Activated naive CD8-positive, alpha-beta T cell (primary cell): ENCODE results near the gene ANKS3.
"Not testable (repeated sequence)": the region's sequence is repeated elsewhere in the genome, so short reads cannot be mapped to it uniquely, and the experiment has no call there.

ENCODE experiments used
- H3K27ac Mint-ChIP-seq: one replicate; pipeline ENCODE4 v1.8.0; 2021; ENCODE audit warnings: mixed read lengths
- H3K27me3 Mint-ChIP-seq: one replicate; pipeline ENCODE4 v1.8.0; 2021; ENCODE audit warnings: mixed read lengths
- H3K36me3 Mint-ChIP-seq: one replicate; pipeline ENCODE4 v1.8.0; 2021; ENCODE audit warnings: mixed read lengths
- H3K4me1 Mint-ChIP-seq: one replicate; pipeline ENCODE4 v1.8.0; 2021; ENCODE audit warnings: low read depth, mixed read lengths
- H3K4me3 Mint-ChIP-seq: one replicate; pipeline ENCODE4 v1.8.0; 2021; ENCODE audit warnings: mild to moderate bottlenecking, mixed read lengths
- H3K9me3 Mint-ChIP-seq: one replicate; pipeline ENCODE4 v1.8.0; 2021; ENCODE audit warnings: low read depth, mixed read lengths

Gene ANKS3

GRCh38 chr16:4746215-4746614, 12.1 kb upstream of the ANKS3 start:
- no peaks in the 10 kb centered on the region for H3K9me3 Mint-ChIP-seq
- no peaks in the 10 kb centered on the region for H3K36me3 Mint-ChIP-seq
- peaks cover 40% of the 10 kb centered on the region for H3K4me1 Mint-ChIP-seq
- no peaks in the 10 kb centered on the region for H3K27me3 Mint-ChIP-seq
- no peak overlapping the region for H3K4me3 Mint-ChIP-seq
- H3K27ac Mint-ChIP-seq, result peak overlapping the region; percentile 69

DNA sequence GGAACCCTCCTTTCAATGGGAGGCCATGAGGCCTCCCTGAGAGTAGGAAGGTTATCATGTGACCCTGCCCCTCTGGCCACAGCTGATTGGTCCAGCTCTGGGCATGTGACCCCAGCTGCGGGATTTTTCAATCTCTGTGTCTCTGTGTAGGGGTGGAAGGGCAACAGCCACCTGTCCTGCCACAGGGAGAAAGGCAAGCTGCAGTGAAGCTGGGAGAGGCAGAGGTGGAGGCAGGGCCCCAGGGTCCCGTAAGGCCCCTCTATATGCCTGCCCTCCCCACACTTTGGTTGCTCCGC, 11.2 kb upstream of the ANKS3 start:
- no peak overlapping the region for H3K4me3 Mint-ChIP-seq
- peaks cover 40% of the 10 kb centered on the region for H3K4me1 Mint-ChIP-seq
- no peaks in the 10 kb centered on the region for H3K9me3 Mint-ChIP-seq
- H3K27ac Mint-ChIP-seq, result no peak overlapping the region
- no peaks in the 10 kb centered on the region for H3K36me3 Mint-ChIP-seq
- no peaks in the 10 kb centered on the region for H3K27me3 Mint-ChIP-seq

GRCh38 chr16:4744555-4745273, 10.6 kb upstream of the ANKS3 start:
- Mint-ChIP-seq H3K27me3 (no peaks in the 10 kb centered on the region), H3K27ac (no peak overlapping the region), H3K4me3 (no peak overlapping the region), H3K36me3 (no peaks in the 10 kb centered on the region), H3K4me1 (peaks cover 40% of the 10 kb centered on the region), H3K9me3 (no peaks in the 10 kb centered on the region)

GRCh38 chr16:4743226-4743878, 9.3 kb upstream of the ANKS3 start:
- Mint-ChIP-seq H3K36me3 (no peaks in the 10 kb centered on the region), H3K27ac (no peak overlapping the region), H3K4me1 (peaks cover 32% of the 10 kb centered on the region), H3K4me3 (peak overlapping the region; percentile 73), H3K27me3 (no peaks in the 10 kb centered on the region), H3K9me3 (no peaks in the 10 kb centered on the region)

DNA sequence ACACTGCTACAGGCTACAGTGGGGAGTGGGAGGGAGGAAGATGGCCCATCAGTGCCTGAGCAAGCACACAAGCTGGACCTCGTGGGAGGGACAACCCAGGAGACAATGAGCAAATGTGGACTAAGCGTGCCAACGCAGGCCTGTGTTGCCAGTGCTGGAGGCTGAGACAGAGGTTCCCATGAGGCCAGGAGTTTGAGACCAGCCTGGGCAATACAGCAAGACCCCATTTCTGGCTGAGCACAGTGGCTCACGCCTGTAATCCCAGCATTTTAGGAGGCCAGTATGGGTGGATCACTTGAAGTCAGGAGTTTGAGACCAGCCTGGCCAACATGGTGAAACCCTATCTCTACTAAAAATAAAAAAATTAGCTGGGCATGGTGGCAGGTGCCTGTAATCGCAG, 4.3 kb upstream of the ANKS3 start:
- H3K9me3 Mint-ChIP-seq, H3K27me3 Mint-ChIP-seq, H3K36me3 Mint-ChIP-seq, H3K27ac Mint-ChIP-seq, H3K4me3 Mint-ChIP-seq: not testable (repeated sequence)
- peaks cover 17% of the 10 kb centered on the region for H3K4me1 Mint-ChIP-seq

- Mint-ChIP-seq H3K4me1 (peaks cover 16% of the 10 kb centered on the region), H3K27me3 (no peaks in the 10 kb centered on the region), H3K27ac (no peak overlapping the region), H3K4me3 (no peak overlapping the region), H3K36me3 (no peaks in the 10 kb centered on the region), H3K9me3 (no peaks in the 10 kb centered on the region)
These were observed 3.5 kb upstream of the ANKS3 start for GRCh38 chr16:4737545-4737944.

- peak overlapping the region; percentile 23 for H3K4me3 Mint-ChIP-seq
- no peaks in the 10 kb centered on the region for H3K27me3 Mint-ChIP-seq
- H3K9me3 Mint-ChIP-seq, result no peaks in the 10 kb centered on the region
- H3K27ac Mint-ChIP-seq, result no peak overlapping the region
- H3K36me3 Mint-ChIP-seq, result no peaks in the 10 kb centered on the region
- peaks cover 16% of the 10 kb centered on the region for H3K4me1 Mint-ChIP-seq
These were observed 2.5 kb upstream of the ANKS3 start for GRCh38 chr16:4736546-4736945.

DNA sequence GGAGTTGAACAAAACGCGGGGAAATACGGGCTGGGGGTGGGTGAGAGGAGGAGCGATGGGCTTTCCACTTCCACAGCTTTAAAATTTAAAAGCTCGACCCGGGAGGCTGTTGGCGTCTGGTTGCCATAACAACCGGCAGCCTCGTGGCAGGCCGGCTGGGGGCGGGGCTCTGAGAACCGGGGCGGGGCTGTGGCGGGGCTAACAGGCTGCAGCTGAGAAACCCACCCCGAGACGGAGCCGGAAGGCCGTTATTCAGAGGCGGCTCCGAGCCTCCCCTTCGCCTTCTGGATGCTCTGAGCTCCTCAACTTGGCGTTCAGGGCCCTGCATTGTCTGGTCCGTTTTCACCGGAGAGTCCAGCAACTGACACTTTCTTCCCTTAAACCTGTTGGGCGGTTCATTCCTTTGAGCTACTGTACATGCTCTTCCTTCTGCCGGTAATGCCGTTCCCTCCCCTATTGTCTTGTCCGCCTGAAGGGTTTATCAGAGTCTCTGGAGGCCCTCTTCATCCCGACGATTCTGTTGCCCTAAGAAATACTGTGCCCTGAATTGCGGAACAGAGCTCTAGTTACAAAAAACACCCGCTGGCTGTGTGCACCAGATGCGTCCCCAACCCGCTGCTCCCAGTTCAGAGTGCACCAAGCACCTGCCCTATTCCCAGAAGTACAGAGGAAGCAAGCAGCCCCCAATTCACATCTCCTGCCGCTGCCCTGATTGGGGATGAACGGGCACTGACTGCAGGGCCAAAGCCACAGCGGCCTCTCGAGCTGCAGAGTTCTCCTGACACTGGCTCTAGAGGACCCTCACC, 862 bp upstream of the ANKS3 start:
- H3K9me3 Mint-ChIP-seq, result no peaks in the 10 kb centered on the region
- peak overlapping the region; percentile 92 for H3K4me3 Mint-ChIP-seq
- peak overlapping the region; percentile 89 for H3K27ac Mint-ChIP-seq
- H3K36me3 Mint-ChIP-seq, result peaks cover 5% of the 10 kb centered on the region
- H3K4me1 Mint-ChIP-seq, result peaks cover 18% of the 10 kb centered on the region
- no peaks in the 10 kb centered on the region for H3K27me3 Mint-ChIP-seq

- Mint-ChIP-seq H3K4me3 (peak overlapping the region; percentile 92), H3K4me1 (peaks cover 18% of the 10 kb centered on the region), H3K9me3 (no peaks in the 10 kb centered on the region), H3K27ac (peak overlapping the region; percentile 76), H3K27me3 (no peaks in the 10 kb centered on the region), H3K36me3 (peaks cover 9% of the 10 kb centered on the region)
These were observed 366 bp downstream of the ANKS3 start for GRCh38 chr16:4733747-4734062.

GRCh38 chr16:4733211-4733742, 794 bp downstream of the ANKS3 start:
- Mint-ChIP-seq H3K36me3 (peaks cover 9% of the 10 kb centered on the region), H3K4me1 (peaks cover 18% of the 10 kb centered on the region), H3K27me3 (no peaks in the 10 kb centered on the region), H3K4me3 (peak overlapping the region; percentile 92), H3K27ac (peak overlapping the region; percentile 76), H3K9me3 (no peaks in the 10 kb centered on the region)

- peaks cover 12% of the 10 kb centered on the region for H3K4me1 Mint-ChIP-seq
- peaks cover 12% of the 10 kb centered on the region for H3K36me3 Mint-ChIP-seq
- H3K27ac Mint-ChIP-seq, result no peak overlapping the region
- H3K4me3 Mint-ChIP-seq, result no peak overlapping the region
- no peaks in the 10 kb centered on the region for H3K27me3 Mint-ChIP-seq
- H3K9me3 Mint-ChIP-seq, result no peaks in the 10 kb centered on the region
These were observed 4.2 kb downstream of the ANKS3 start for GRCh38 chr16:4729876-4730275.

- H3K36me3 Mint-ChIP-seq, result peaks cover 12% of the 10 kb centered on the region
- no peaks in the 10 kb centered on the region for H3K27me3 Mint-ChIP-seq
- peaks cover 10% of the 10 kb centered on the region for H3K4me1 Mint-ChIP-seq
- no peak overlapping the region for H3K4me3 Mint-ChIP-seq
- no peak overlapping the region for H3K27ac Mint-ChIP-seq
- no peaks in the 10 kb centered on the region for H3K9me3 Mint-ChIP-seq
These were observed 5.4 kb downstream of the ANKS3 start for GRCh38 chr16:4728676-4729075.

DNA sequence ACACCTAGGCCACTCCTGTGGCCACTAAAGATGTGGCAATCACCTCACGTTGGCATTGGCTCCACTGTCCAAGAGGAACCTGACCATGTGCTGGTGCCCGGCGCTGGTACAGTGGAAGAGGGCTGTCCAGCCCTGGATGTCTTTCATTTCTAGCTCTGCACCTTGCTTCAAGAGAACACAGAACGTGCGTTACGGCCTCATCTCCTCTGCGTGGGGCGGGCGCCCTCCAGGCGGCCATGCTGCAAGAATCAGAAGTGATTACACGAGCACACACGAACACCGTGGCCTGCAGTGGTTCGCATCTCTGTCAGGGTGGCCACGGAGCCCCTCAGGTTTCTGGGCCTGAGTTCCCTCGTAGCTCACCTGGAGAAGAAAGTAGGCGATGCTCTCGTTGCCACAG, 7.5 kb downstream of the ANKS3 start:
- Mint-ChIP-seq H3K27ac (no peak overlapping the region), H3K9me3 (no peaks in the 10 kb centered on the region), H3K4me3 (no peak overlapping the region), H3K27me3 (no peaks in the 10 kb centered on the region), H3K36me3 (peaks cover 12% of the 10 kb centered on the region), H3K4me1 (peaks cover 2% of the 10 kb centered on the region)

GRCh38 chr16:4724661-4725270, 9.3 kb downstream of the ANKS3 start:
- no peak overlapping the region for H3K4me3 Mint-ChIP-seq
- no peaks in the 10 kb centered on the region for H3K9me3 Mint-ChIP-seq
- no peak overlapping the region for H3K27ac Mint-ChIP-seq
- no peaks in the 10 kb centered on the region for H3K27me3 Mint-ChIP-seq
- peaks cover 5% of the 10 kb centered on the region for H3K36me3 Mint-ChIP-seq
- H3K4me1 Mint-ChIP-seq, result no peaks in the 10 kb centered on the region
